Fibroblast of pulmonary artery (primary cell): ENCODE data around the gene YIPF6.
"Not testable (repeated sequence)": the region's sequence is repeated elsewhere in the genome, so short reads cannot be mapped to it uniquely, and the experiment has no call there.

Source experiments
- DNase-seq: peaks from one replicate; pipeline ENCODE4 v3.0.0-alpha.2; 2010; ENCODE audit warnings: low read depth
- H3K4me3 ChIP-seq: replicated peaks from 2 replicates; pipeline ENCODE4 v1.5.1; 2011; ENCODE audit warnings: low read depth, mild to moderate bottlenecking, control low read depth, low read length, moderate library complexity
- TF ChIP-seq, protein P1 (sequence below): IDR thresholded peaks from 2 replicates; pipeline ENCODE4 v1.5.1; 2011; ENCODE audit warnings: mild to moderate bottlenecking, control low read depth, low read length, inconsistent platforms; ENCODE audit errors: missing control alignments

The YIPF6 gene

DNA sequence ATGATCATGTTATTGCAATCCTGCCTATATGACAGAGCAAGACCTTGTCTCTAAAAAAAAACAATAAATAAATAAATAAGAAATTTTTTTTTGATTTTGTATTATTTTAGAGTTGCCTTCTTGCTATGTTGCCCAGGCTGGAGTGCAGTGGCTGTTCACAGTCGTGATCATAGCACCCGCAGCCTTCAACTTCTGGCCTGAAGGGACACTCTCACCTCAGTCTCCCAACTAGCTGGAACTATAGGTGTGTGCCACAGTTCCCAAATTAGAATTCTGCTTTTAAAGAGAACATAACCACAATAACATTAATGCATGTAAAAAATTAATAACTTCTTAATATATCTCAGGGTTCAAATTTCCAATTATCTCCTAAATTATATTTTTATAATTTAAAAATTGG is 7.8 kb downstream of the YIPF6 start:
- no peak for DNase-seq
- TF ChIP-seq, protein P1, sequence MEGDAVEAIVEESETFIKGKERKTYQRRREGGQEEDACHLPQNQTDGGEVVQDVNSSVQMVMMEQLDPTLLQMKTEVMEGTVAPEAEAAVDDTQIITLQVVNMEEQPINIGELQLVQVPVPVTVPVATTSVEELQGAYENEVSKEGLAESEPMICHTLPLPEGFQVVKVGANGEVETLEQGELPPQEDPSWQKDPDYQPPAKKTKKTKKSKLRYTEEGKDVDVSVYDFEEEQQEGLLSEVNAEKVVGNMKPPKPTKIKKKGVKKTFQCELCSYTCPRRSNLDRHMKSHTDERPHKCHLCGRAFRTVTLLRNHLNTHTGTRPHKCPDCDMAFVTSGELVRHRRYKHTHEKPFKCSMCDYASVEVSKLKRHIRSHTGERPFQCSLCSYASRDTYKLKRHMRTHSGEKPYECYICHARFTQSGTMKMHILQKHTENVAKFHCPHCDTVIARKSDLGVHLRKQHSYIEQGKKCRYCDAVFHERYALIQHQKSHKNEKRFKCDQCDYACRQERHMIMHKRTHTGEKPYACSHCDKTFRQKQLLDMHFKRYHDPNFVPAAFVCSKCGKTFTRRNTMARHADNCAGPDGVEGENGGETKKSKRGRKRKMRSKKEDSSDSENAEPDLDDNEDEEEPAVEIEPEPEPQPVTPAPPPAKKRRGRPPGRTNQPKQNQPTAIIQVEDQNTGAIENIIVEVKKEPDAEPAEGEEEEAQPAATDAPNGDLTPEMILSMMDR, result no peak
- H3K4me3 ChIP-seq, result no peak overlapping the region

GRCh38 chrX:68508799-68509198 is 9.9 kb downstream of the YIPF6 start:
- TF ChIP-seq, protein P1, result no peak
- H3K4me3 ChIP-seq, result no peak overlapping the region
- DNase-seq, result peak; percentile 40

DNA sequence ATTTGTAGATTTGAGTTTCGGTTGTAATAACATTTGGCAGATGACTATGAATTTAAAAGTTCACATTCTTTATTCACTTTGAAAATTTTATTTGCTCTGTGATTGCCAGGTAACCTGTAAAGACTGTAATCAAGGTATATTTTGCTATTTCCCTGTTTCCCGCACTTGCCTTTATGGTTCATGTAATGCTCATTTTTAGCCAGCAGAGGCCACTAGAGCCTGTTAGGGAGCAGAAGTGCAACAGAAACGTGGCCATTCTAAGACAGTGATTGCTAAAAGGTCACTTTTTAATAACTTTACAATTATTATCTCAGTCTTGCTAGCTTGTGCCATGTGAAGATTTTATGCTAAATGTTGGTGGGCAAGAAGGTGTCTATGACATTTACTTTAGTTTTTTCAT is 12.4 kb downstream of the YIPF6 start:
- no peak overlapping the region for H3K4me3 ChIP-seq
- peak; percentile 58 for DNase-seq
- TF ChIP-seq, protein P1, result peak; percentile 68

DNA sequence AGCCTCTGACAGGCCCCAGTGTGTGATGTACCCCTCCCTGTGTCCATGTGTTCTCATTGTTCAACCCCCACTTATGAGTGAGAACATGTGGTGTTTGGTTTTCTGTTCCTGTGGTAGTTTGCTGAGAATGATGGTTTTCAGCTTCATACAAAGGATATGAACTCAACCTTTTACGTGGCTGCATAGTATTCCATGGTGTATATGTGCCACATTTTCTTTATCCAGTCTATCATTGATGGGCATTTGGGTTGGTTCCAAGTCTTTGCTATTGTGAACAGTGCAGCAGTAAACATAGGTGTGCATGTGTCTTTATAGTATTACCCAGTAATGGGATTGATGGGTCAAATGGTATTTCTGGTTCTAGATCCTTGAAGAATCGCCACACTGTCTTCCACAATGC is 25.8 kb downstream of the YIPF6 start:
- DNase-seq, H3K4me3 ChIP-seq: not testable (repeated sequence)

- TF ChIP-seq, protein P1, result no peak
- no peak for DNase-seq
Measured at GRCh38 chrX:68532831-68533533, 34.1 kb downstream of the YIPF6 start.

DNA sequence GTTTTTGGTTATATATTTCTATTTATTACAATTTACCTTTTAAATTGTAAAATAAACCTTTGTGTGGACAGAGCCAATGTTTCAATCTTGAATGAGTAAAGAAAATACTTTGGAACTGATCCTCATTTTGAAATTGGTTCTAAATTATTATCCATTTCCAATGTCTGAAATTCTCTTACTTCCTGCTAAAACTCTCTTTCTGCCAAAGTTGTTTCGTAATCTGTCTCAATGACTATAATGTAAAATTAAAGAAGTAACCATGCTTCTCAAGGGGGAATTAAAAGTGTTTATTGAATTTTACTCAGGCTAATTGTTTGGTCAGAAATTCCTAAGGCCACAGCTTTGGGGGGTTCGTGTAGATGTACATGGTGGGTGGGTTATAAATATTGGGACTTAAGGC is 34.8 kb downstream of the YIPF6 start:
- DNase-seq, result peak; percentile 24
- H3K4me3 ChIP-seq, result no peak overlapping the region
- TF ChIP-seq, protein P1, result no peak

More at GRCh38 chrX:68532831-68533533, 34.1 kb downstream of the YIPF6 start:
- H3K4me3 ChIP-seq, result no peak overlapping the region

DNA sequence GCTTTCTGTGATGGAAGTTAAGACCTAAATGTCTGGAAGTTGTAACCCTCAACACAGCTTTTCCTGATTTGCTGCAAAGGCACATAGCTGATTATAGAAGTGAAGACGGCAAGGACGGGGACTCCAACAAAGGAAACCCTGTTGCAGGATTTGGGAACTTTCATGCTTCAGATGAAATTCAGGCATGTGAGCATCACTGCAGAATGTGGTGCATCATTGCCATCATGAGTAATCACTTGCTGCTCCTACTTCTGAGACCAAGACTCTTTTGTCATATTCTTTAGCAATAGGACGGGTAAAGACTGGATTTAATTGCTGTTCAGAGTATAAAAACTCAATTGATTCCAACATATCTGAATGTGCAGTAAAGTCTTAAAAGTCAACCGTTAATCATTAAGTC is 35.8 kb downstream of the YIPF6 start:
- TF ChIP-seq, protein P1, result no peak
- H3K4me3 ChIP-seq, result no peak overlapping the region
- no peak for DNase-seq
